NCI-H2171 (cell line): Measurements from ENCODE around the gene TSHZ1.

Experiments used
- DNase-seq: peaks from one replicate; lab custom pipeline; 2025; lab: John Stamatoyannopoulos, UW

Gene TSHZ1

GRCh38 chr18:75208155-75208835 lies 2.3 kb upstream of the TSHZ1 start:
- peak; percentile 37 for DNase-seq

GRCh38 chr18:75208836-75209128 lies 1.8 kb upstream of the TSHZ1 start:
- no peak for DNase-seq

GRCh38 chr18:75209129-75209950 lies 1.3 kb upstream of the TSHZ1 start, which contains the start of gene PTGR3:
TSS of gene PTGR3 (minus strand) at chr18:75209139. CDS start at chr18:75209058, 81 bp downstream.
- peak; percentile 52 for DNase-seq

GRCh38 chr18:75209951-75210258 lies 692 bp upstream of the TSHZ1 start:
- DNase-seq: no peak

- DNase-seq: no peak
These were observed 515 bp downstream of the TSHZ1 start for GRCh38 chr18:75211002-75211621.

GRCh38 chr18:75211626-75211952 lies 992 bp downstream of the TSHZ1 start:
- DNase-seq: no peak

GRCh38 chr18:75211953-75212750 lies 1.6 kb downstream of the TSHZ1 start:
- no peak for DNase-seq

- DNase-seq: no peak
These were observed 2.1 kb downstream of the TSHZ1 start for GRCh38 chr18:75212751-75213090.

- DNase-seq: no peak
These were observed 3.2 kb downstream of the TSHZ1 start for GRCh38 chr18:75213611-75214331.

- no peak for DNase-seq
These were observed 3.7 kb downstream of the TSHZ1 start for GRCh38 chr18:75214332-75214690.

GRCh38 chr18:75214766-75215510 lies 4.3 kb downstream of the TSHZ1 start:
- DNase-seq: no peak

GRCh38 chr18:75215663-75216062 lies 5.1 kb downstream of the TSHZ1 start:
- no peak for DNase-seq

GRCh38 chr18:75216212-75216910 lies 5.8 kb downstream of the TSHZ1 start:
- DNase-seq: no peak

- no peak for DNase-seq
These were observed 6.5 kb downstream of the TSHZ1 start for GRCh38 chr18:75216911-75217689.

- DNase-seq: peak; percentile 44
These were observed 7.7 kb downstream of the TSHZ1 start for GRCh38 chr18:75218065-75218923.

GRCh38 chr18:75219745-75220375 lies 9.3 kb downstream of the TSHZ1 start:
- DNase-seq: no peak

- DNase-seq: no peak
These were observed 10.2 kb downstream of the TSHZ1 start for GRCh38 chr18:75220551-75221355.

GRCh38 chr18:75221397-75221796 lies 10.8 kb downstream of the TSHZ1 start:
- DNase-seq: no peak
